Endothelial cell of umbilical vein (primary cell): ENCODE results near the gene EDAR. TPM values are rescaled to one million over a fixed set of nuclear protein-coding genes. Genes with fewer than 3 reads are reported as not detected.

Source experiments
- BruUV-seq: library from RNA; stranded (reverse); fragments of 400-500 nt; replicated peaks from 2 replicates; lab custom pipeline; 2021; lab: Mats Ljungman, UMichigan
- CTCF ChIA-PET: fragments of 300-600, 350-600 bp; sonication (Branson Sonifier 250); formaldehyde crosslinking; loops from one replicate; lab custom pipeline; 2021; ENCODE audit warnings: antibody characterized with exemption, inconsistent platforms; lab: Charles Lee
- POLR2A ChIA-PET: fragments of 300-600, 350-600 bp; sonication (Branson Sonifier 250); formaldehyde crosslinking; loops from one replicate; lab custom pipeline; 2021; ENCODE audit warnings: antibody characterized with exemption, inconsistent platforms; lab: Charles Lee
- DNase-seq: peaks from one replicate; pipeline ENCODE4 v3.0.0-alpha.2; 2011; ENCODE audit warnings: low read depth, low spot score
- FAIRE-seq: peaks from 2 replicates; lab custom pipeline; 2011; peaks lifted over from hg19 to GRCh38; lab: Jason Lieb, UNC
- H2AFZ ChIP-seq: 2 replicates; pipeline ENCODE4 v1.6.0; 2012; ENCODE audit warnings: low read depth, low read length, control low read depth, inconsistent platforms
- H3K27ac ChIP-seq: 2 replicates; pipeline ENCODE4 v1.5.1; 2011; ENCODE audit warnings: low read depth, mild to moderate bottlenecking, control low read depth, low read length, moderate library complexity; ENCODE audit not compliant: insufficient read depth
- H3K27me3 ChIP-seq, 2 experiments: 2 replicates each; pipeline versions ENCODE4 v1.6.0 to v1.6.1; 2011; ENCODE audit warnings: low read length in 2 of 2, mixed read lengths in 1 of 2; ENCODE audit not compliant: control insufficient read depth in 2 of 2, insufficient read depth in 2 of 2
- H3K36me3 ChIP-seq, 2 experiments: 2 replicates in 1 of 2; 3 replicates in 1 of 2; pipeline ENCODE4 v1.5.1; 2011; ENCODE audit warnings: low read length in 2 of 2, mild to moderate bottlenecking in 1 of 2, moderate library complexity in 1 of 2; ENCODE audit not compliant: control insufficient read depth in 2 of 2, insufficient read depth in 2 of 2; ENCODE audit errors: extremely low read depth in 1 of 2
- H3K4me1 ChIP-seq: 3 replicates; pipeline ENCODE4 v1.5.1; 2011; ENCODE audit warnings: mild to moderate bottlenecking, low read length; ENCODE audit not compliant: control insufficient read depth, insufficient read depth; ENCODE audit errors: extremely low read depth
- H3K4me2 ChIP-seq: 2 replicates; pipeline ENCODE4 v1.6.1; 2011; ENCODE audit warnings: low read length, control low read depth, mixed read lengths; ENCODE audit not compliant: insufficient read depth
- H3K4me3 ChIP-seq, 3 experiments: fragments of 200-600 bp in 1 of 3; sonication (generic), shearing (Covaris generic) in 1 of 3; replicated peaks in 1 of 3; 2 replicates each; pipeline ENCODE4 v1.5.1; 2011 to 2016; ENCODE audit warnings: control low read depth in 3 of 3, low read length in 3 of 3, mild to moderate bottlenecking in 2 of 3, inconsistent platforms in 1 of 3, low read depth in 1 of 3, moderate library complexity in 1 of 3; ENCODE audit not compliant: insufficient read depth in 1 of 3
- H3K79me2 ChIP-seq: 2 replicates; pipeline ENCODE4 v1.6.0; 2012; ENCODE audit warnings: low read length, inconsistent platforms; ENCODE audit not compliant: control insufficient read depth, insufficient read depth
- H3K9ac ChIP-seq: replicated peaks from 2 replicates; pipeline ENCODE3; 2011; ENCODE audit warnings: low read length, control low read depth; ENCODE audit not compliant: insufficient read depth; ENCODE audit errors: extremely low read depth
- H3K9me1 ChIP-seq: replicated peaks from 3 replicates; pipeline ENCODE4 v1.6.0; 2011; ENCODE audit warnings: mild to moderate bottlenecking, low read length; ENCODE audit not compliant: control insufficient read depth, insufficient read depth; ENCODE audit errors: extremely low read depth
- H3K9me3 ChIP-seq: replicated peaks from 2 replicates; pipeline ENCODE4 v1.5.1; 2012; ENCODE audit warnings: low read length, inconsistent platforms; ENCODE audit not compliant: control insufficient read depth, insufficient read depth
- H4K20me1 ChIP-seq: replicated peaks from 2 replicates; pipeline ENCODE3; 2011; ENCODE audit warnings: mild to moderate bottlenecking, low read length; ENCODE audit not compliant: control insufficient read depth, insufficient read depth; ENCODE audit errors: extremely low read depth
- CTCF ChIP-seq, 2 donors: IDR thresholded peaks; 1 replicate in 1 of 2; 2 replicates in 1 of 2; pipeline ENCODE4 v1.5.1; 2011; ENCODE audit warnings: low read length in 2 of 2, mild to moderate bottlenecking in 2 of 2, moderate library complexity in 2 of 2, control low read depth in 1 of 2, inconsistent platforms in 1 of 2, low read depth in 1 of 2; ENCODE audit not compliant: insufficient read depth in 1 of 2; ENCODE audit errors: extremely low read depth in 1 of 2
- EZH2 ChIP-seq: IDR thresholded peaks from 2 replicates; pipeline ENCODE4 v1.6.1; 2012; ENCODE audit warnings: borderline replicate concordance, low read depth, mild to moderate bottlenecking, moderate library complexity, low read length, inconsistent platforms; ENCODE audit not compliant: severe bottlenecking
- FOS ChIP-seq: IDR thresholded peaks from 2 replicates; pipeline ENCODE4 v1.6.1; 2011; ENCODE audit warnings: mild to moderate bottlenecking, low read length, moderate library complexity, borderline replicate concordance; ENCODE audit not compliant: insufficient read depth
- GATA2 ChIP-seq: IDR thresholded peaks from 2 replicates; pipeline ENCODE4 v1.7.0; 2011; ENCODE audit warnings: low read depth, mild to moderate bottlenecking, moderate library complexity, mixed read lengths, low read length; ENCODE audit not compliant: insufficient read length, insufficient read depth
- JUN ChIP-seq: IDR thresholded peaks from 2 replicates; pipeline ENCODE4 v1.6.1; 2011; ENCODE audit warnings: borderline replicate concordance, low read depth; ENCODE audit not compliant: insufficient read length, insufficient read depth
- MAX ChIP-seq: IDR thresholded peaks from 2 replicates; pipeline ENCODE4 v1.6.1; 2011; ENCODE audit not compliant: insufficient read depth, insufficient read length
- MYC ChIP-seq: IDR thresholded peaks from one replicate; pipeline ENCODE4 v1.6.1; 2011; ENCODE audit warnings: mild to moderate bottlenecking, low read depth, low read length
- POLR2A ChIP-seq: IDR thresholded peaks from 2 replicates; pipeline ENCODE4 v1.6.1; 2012; ENCODE audit warnings: low read depth, mild to moderate bottlenecking, control low read depth, low read length
- dilution Hi-C: fragments of 300-500 bp; cut with MboI; formaldehyde crosslinking; loops from one replicate; pipeline ENCODE4 v1.15.0; 2019; ENCODE audit warnings: low sequenced_read_pairs; ENCODE audit not compliant: extremely low pct_ligation_motif_present
- intact Hi-C: fragments of 100-400 bp; cut with micrococcal nuclease; formaldehyde crosslinking; loops from one replicate; pipeline ENCODE4 v1.10.0; 2022
- polyA plus RNA-seq, 4 experiments: library from polyadenylated mRNA; depleted of rRNA in 3 of 4; stranded (reverse) in 3 of 4; unstranded in 1 of 4; fragments of >200 nt; gene quantifications; 2 replicates each; pipeline versions ENCODE4 v1.2.1 to v1.2.3, GENCODE V29; 2011 to 2012; ENCODE audit warnings: missing spikeins in 1 of 4
- total RNA-seq: library from RNA; stranded (reverse); gene quantifications from 2 replicates; pipeline ENCODE4 v1.2.3, GENCODE V29; 2021

EDAR gene
- total and polyA plus RNA-seq, 2 donors (not counting 3 experiments of a cell fraction or from before 2014, with no cell fraction given), result not detected

- no peaks in the 10 kb centered on the region for H3K4me1 ChIP-seq
- no TSS peak for BruUV-seq
- H3K9me3 ChIP-seq, result no peaks in the 10 kb centered on the region
- no peak overlapping the region for H3K4me3 ChIP-seq
- H3K4me2 ChIP-seq, result no peak overlapping the region
- no peak overlapping the region for H3K9ac ChIP-seq
- H3K9me1 ChIP-seq, result no peaks in the 10 kb centered on the region
- H3K27ac ChIP-seq, result no peak overlapping the region
- no peak overlapping the region for H2AFZ ChIP-seq
- TF ChIP-seq MYC, result no peak
- TF ChIP-seq MAX, result no peak
- TF ChIP-seq POLR2A, result no peak
- TF ChIP-seq GATA2, result no peak
- TF ChIP-seq CTCF (IDR thresholded peaks at IDR 0.05; ENCODE audit: extremely low read depth in 1 of 2, insufficient read depth in 1 of 2, low read depth in 1 of 2, low read length in 2 of 2), result no peak
- TF ChIP-seq FOS, result no peak
- no peak for TF ChIP-seq EZH2
- no peak for TF ChIP-seq JUN
- no peaks in the 10 kb centered on the region for H3K36me3 ChIP-seq
- H4K20me1 ChIP-seq, result no peaks in the 10 kb centered on the region
- FAIRE-seq (no peak), DNase-seq (no peak)
- H3K27me3 ChIP-seq, result peaks cover 0 to 2% of the 10 kb centered on the region in 2 experiments
- no peaks in the 10 kb centered on the region for H3K79me2 ChIP-seq
- ChIA-PET POLR2A (no interaction called here), CTCF (interaction anchor here (1.2 kb wide), 1 partner anchor 33 kb away, joined by 3 read pairs; no protein-coding TSS in a partner anchor)
- intact Hi-C loops, result no loop called here
- dilution Hi-C loops, result no loop called here
These were observed 9.9 kb upstream of the EDAR start for GRCh38 chr2:108998911-108999310.
